CD4-positive, alpha-beta T cell (primary cell): ENCODE results near the gene POLR3GL. TPM values are rescaled to one million over a fixed set of nuclear protein-coding genes. Genes with fewer than 3 reads are reported as not detected.

Source experiments
- ATAC-seq: fragments of 200-7000 bp; cut with Tn5 transposase; one replicate; pipeline ENCODE4 v1.10.0; 2022; ENCODE audit warnings: mild to moderate bottlenecking; ENCODE audit not compliant: poor library complexity
- CTCF ChIA-PET: fragments of 350-600 bp; sonication (Branson Sonifier 250); formaldehyde crosslinking; loops from one replicate; lab custom pipeline; 2021; ENCODE audit warnings: antibody characterized with exemption, inconsistent platforms; lab: Charles Lee
- POLR2A ChIA-PET: fragments of 350-600 bp; sonication (Branson Sonifier 250); formaldehyde crosslinking; loops from one replicate; lab custom pipeline; 2021; ENCODE audit warnings: antibody characterized with exemption, inconsistent platforms; lab: Charles Lee
- DNase-seq, 14 experiments: peaks; one replicate each; pipeline ENCODE4 v3.0.0-alpha.2; 2013 to 2020; ENCODE audit warnings: mixed read lengths in 2 of 14
- H3K27ac ChIP-seq, 2 donors: one replicate each; pipeline versions ENCODE4 v1.5.1 to v1.7.0; 2013; ENCODE audit warnings: low read length in 2 of 2, low read depth in 1 of 2, mild to moderate bottlenecking in 1 of 2
- H3K27me3 ChIP-seq, 2 experiments: 1 replicate in 1 of 2; 2 replicates in 1 of 2; pipeline versions ENCODE4 v1.6.1 to v1.7.0; 2013; ENCODE audit warnings: low read length in 2 of 2, control low read depth in 1 of 2, mild to moderate bottlenecking in 1 of 2, moderate library complexity in 1 of 2; ENCODE audit not compliant: insufficient read depth in 2 of 2, control insufficient read depth in 1 of 2
- H3K36me3 ChIP-seq: one replicate; pipeline ENCODE4 v1.6.1; 2013; ENCODE audit warnings: low read length, control low read depth; ENCODE audit not compliant: insufficient read depth
- H3K4me1 ChIP-seq: one replicate; pipeline ENCODE4 v1.6.1; 2013; ENCODE audit warnings: low read length, control low read depth; ENCODE audit not compliant: insufficient read depth
- H3K4me3 ChIP-seq: one replicate; pipeline ENCODE4 v1.5.1; 2013; ENCODE audit warnings: mild to moderate bottlenecking, low read length, moderate library complexity
- H3K9me3 ChIP-seq, 2 experiments: 1 replicate in 1 of 2; 2 replicates in 1 of 2; pipeline versions ENCODE4 v1.6.1 to v1.7.0; 2013; ENCODE audit warnings: low read length in 2 of 2, mild to moderate bottlenecking in 2 of 2, control low read depth in 1 of 2, moderate library complexity in 1 of 2; ENCODE audit not compliant: control insufficient read depth in 1 of 2, insufficient read depth in 1 of 2
- H3K27ac Mint-ChIP-seq: one replicate; pipeline ENCODE4 v1.8.0; 2020; ENCODE audit warnings: mixed read lengths
- H3K27me3 Mint-ChIP-seq: one replicate; pipeline ENCODE4 v1.8.0; 2021; ENCODE audit warnings: mixed read lengths
- H3K36me3 Mint-ChIP-seq: one replicate; pipeline ENCODE4 v1.8.0; 2021; ENCODE audit warnings: low read depth, mixed read lengths
- H3K4me1 Mint-ChIP-seq: one replicate; pipeline ENCODE4 v1.8.0; 2021; ENCODE audit warnings: low read depth, mixed read lengths
- H3K4me3 Mint-ChIP-seq: one replicate; pipeline ENCODE4 v1.8.0; 2020; ENCODE audit warnings: mild to moderate bottlenecking, mixed read lengths
- H3K9me3 Mint-ChIP-seq: one replicate; pipeline ENCODE4 v1.8.0; 2020; ENCODE audit warnings: mixed read lengths
- CTCF ChIP-seq: fragments of 200-600 bp; IDR thresholded peaks from one replicate; pipeline ENCODE4 v1.8.0; 2022; ENCODE audit warnings: antibody characterized with exemption, mild to moderate bottlenecking
- intact Hi-C, 2 experiments: fragments of 100-400 bp; cut with DNase I in 1 of 2; cut with micrococcal nuclease in 1 of 2; formaldehyde crosslinking; loops; one replicate each; pipeline versions ENCODE4 v1.15.1 to v1.9.0; 2023 to 2025; cut with DNase I, micrococcal nuclease
- total RNA-seq, 174 experiments: library from RNA in 2 of 174; stranded (reverse) in 2 of 174; gene quantifications; one replicate each; pipeline ENCODE4 v1.2.3 and lab custom pipeline; 2021 to 2026

Gene POLR3GL
- total RNA-seq, 2 experiments from 2014 or later = 17.2 to 17.8 TPM

- no peak for DNase-seq
- Histone ChIP-seq H3K4me1 (no peaks in the 10 kb centered on the region), H3K27me3 (no peaks in the 10 kb centered on the region), H3K36me3 (peaks cover 64% of the 10 kb centered on the region), H3K9me3 (no peaks in the 10 kb centered on the region), H3K4me3 (no peak overlapping the region), H3K27ac (no peak overlapping the region)
- Mint-ChIP-seq H3K9me3 (no peaks in the 10 kb centered on the region), H3K36me3 (peaks cover 70% of the 10 kb centered on the region), H3K27ac (no peak overlapping the region), H3K27me3 (no peaks in the 10 kb centered on the region), H3K4me3 (no peak overlapping the region), H3K4me1 (peaks cover 11% of the 10 kb centered on the region)
- CTCF ChIA-PET = interaction anchor here (1.1 to 2.6 kb wide), 2 partner anchors 16 to 65 kb away, joined by 4 to 9 read pairs; partner anchors contain the start of gene RBM8A
- intact Hi-C loops = no loop called here
- POLR2A ChIA-PET = interaction anchor here (0.8 to 4.1 kb wide), 5 partner anchors 15 to 24 kb away, joined by 3 to 16 read pairs (median 5); partner anchors contain the start of genes ANKRD34A, LIX1L, PEX11B and POLR3GL
- TF ChIP-seq CTCF = no peak
- no peak for ATAC-seq
These were observed 21.6 kb upstream of the POLR3GL start for GRCh38 chr1:145942871-145943270.

GRCh38 chr1:145944532-145944931 lies 20.0 kb upstream of the POLR3GL start:
- Mint-ChIP-seq H3K4me3 (no peak overlapping the region), H3K27ac (no peak overlapping the region), H3K36me3 (peaks cover 70% of the 10 kb centered on the region), H3K9me3 (no peaks in the 10 kb centered on the region), H3K27me3 (no peaks in the 10 kb centered on the region), H3K4me1 (peaks cover 18% of the 10 kb centered on the region)
- ChIA-PET POLR2A (interaction anchor here (1.2 to 4.1 kb wide), 2 partner anchors 13 to 21 kb away, joined by 5 to 16 read pairs; partner anchors contain the start of genes ANKRD34A, LIX1L and POLR3GL), CTCF (interaction anchor here (2.6 kb wide), 1 partner anchor 17 kb away, joined by 9 read pairs; the partner anchor contains the start of gene RBM8A)
- Histone ChIP-seq H3K9me3 (no peaks in the 10 kb centered on the region), H3K4me3 (no peak overlapping the region), H3K36me3 (peaks cover 64% of the 10 kb centered on the region), H3K4me1 (no peaks in the 10 kb centered on the region), H3K27ac (no peak overlapping the region), H3K27me3 (no peaks in the 10 kb centered on the region)
- no peak for TF ChIP-seq CTCF
- ATAC-seq (no peak), DNase-seq (no peak)
- intact Hi-C loops = no loop called here

- Mint-ChIP-seq H3K4me1 (peaks cover 34% of the 10 kb centered on the region), H3K9me3 (no peaks in the 10 kb centered on the region), H3K4me3 (no peak overlapping the region), H3K36me3 (peaks cover 71% of the 10 kb centered on the region), H3K27me3 (no peaks in the 10 kb centered on the region), H3K27ac (no peak overlapping the region)
- peaks cover 13% of the 10 kb centered on the region for H3K4me1 ChIP-seq
- ChIA-PET POLR2A (no interaction called here), CTCF (no interaction called here)
- no peak overlapping the region for H3K27ac ChIP-seq
- no peaks in the 10 kb centered on the region for H3K9me3 ChIP-seq
- no peak for TF ChIP-seq CTCF
- no peaks in the 10 kb centered on the region for H3K27me3 ChIP-seq
- H3K36me3 ChIP-seq = peaks cover 58% of the 10 kb centered on the region
- H3K4me3 ChIP-seq = no peak overlapping the region
- intact Hi-C loops = no loop called here
- ATAC-seq = no peak
- DNase-seq = no peak
These were observed 18.0 kb upstream of the POLR3GL start for GRCh38 chr1:145946477-145946986.
